ENCODE results near the gene ARRB2.

Gene ARRB2

DNA sequence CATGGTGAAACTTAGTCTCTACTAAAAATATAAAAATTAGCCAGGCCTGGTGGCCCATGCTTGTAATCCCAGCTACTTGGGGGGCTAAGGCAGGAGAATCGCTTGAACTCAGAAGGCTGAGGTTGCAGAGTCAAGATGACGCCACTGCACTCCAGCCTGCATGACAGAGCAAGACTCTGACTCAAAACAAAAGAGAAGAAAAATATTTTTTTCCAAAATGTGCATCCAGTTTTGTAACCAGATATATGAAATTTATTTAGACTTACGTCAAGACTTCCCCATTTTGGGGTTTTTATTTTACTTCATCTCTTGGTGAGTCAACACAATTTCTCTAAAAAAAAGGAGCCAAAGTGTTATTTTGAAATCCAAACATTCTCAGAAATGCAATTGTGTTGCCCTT, 55.8 kb downstream of the ARRB2 start:
- no peak for DNase-seq (ENCODE audit: low spot score)

DNA sequence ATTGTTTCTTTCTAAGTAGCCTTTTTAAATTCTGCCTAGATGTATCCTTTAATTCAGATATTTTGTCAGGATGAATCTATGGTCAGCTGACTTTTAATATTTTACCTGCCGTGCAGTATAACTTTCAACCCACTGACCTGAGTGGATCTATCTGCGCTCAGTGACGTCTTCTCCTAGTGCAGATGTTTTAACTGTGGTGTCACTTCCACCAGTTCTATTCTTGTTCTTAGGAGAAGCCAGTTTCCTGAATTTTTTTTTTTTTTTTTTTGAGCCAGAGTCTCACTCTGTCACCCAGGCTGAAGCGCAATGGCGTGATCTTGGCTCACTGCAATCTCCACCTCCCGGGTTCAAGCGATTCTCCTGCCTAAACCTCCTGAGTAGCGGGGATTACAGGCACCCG, 56.3 kb downstream of the ARRB2 start:
- DNase-seq (ENCODE audit: low spot score) = no peak

DNA sequence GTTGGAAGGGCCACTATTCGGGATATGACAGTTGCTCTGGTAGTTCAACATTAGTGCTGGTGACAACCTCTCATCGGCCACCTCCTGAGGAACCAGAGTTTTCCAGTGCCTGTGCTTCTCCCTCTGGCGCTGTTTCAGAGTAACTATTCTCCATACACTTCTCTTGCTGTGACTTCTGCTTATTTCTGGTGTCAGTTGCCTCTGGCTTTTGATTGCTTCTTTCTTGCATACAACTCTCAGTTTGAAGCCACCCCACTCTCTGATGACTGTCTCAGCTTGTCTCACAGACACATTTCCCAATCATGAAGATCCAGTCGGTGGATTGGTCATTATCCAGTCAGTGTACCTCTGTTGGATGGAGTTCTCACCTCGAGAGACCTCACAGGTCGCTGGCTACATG, 57.9 kb downstream of the ARRB2 start:
- no peak for DNase-seq (ENCODE audit: low spot score)

DNA sequence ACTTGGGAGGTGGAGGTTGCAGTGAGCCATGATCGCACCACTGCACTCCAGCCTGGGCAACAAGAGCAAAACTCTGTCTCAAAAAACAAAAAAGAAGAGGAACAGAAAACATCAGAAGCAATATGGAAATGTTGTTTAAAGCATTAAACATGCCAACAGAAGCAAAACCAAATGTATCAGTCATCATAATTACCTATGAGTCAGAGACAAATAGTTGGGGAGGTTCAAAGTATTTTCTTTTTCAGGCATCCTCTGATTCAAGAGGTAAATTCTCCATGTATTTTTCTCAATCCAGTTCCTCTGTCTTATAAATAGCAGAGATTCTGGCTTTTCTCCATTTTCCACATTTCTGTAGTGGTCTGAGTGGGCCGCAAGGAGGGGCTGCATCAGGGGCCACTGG, 59.2 kb downstream of the ARRB2 start:
- DNase-seq (ENCODE audit: low spot score) = peak; percentile 36

Measured in kidney tubule cell (primary cell).